ENCODE results near the gene TMEM167B.

- no peak for TF ChIP-seq CTCF (IDR thresholded peaks at IDR 0.05; ENCODE audit: low read depth, low read length)
- TF ChIP-seq POLR2A (IDR thresholded peaks at IDR 0.05; ENCODE audit: extremely low read depth, insufficient read length) = no peak
- TF ChIP-seq MAX (IDR thresholded peaks at IDR 0.05; ENCODE audit: low read depth, low read length) = no peak
- TF ChIP-seq MYC (IDR thresholded peaks at IDR 0.05; ENCODE audit: low read depth, low read length) = no peak
Measured at GRCh38 chr1:109050228-109050995, 40.2 kb upstream of the TMEM167B start.
